IMR-90 (cell line): ENCODE data around the gene OR10H5. TPM values are rescaled to one million over a fixed set of nuclear protein-coding genes. Genes with fewer than 3 reads are reported as not detected.

Experiments
- ATAC-seq: fragments of 200-7000 bp; cut with Tn5 transposase; 2 replicates; pipeline ENCODE4 v1.9.1; 2020; ENCODE audit warnings: low read depth, mild to moderate bottlenecking, moderate library complexity
- BruUV-seq: library from RNA; stranded (reverse); fragments of 400-500 nt; replicated peaks from 2 replicates; lab custom pipeline; 2021; lab: Mats Ljungman, UMichigan
- CTCF ChIA-PET: fragments of 300-600 bp; formaldehyde crosslinking; extraction: SDS; loops from one replicate; lab custom pipeline; 2021; ENCODE audit warnings: antibody characterized with exemption; lab: Yijun Ruan, JAX
- POLR2A ChIA-PET: fragments of 300-600 bp; sonication (Branson Sonifier 250); formaldehyde crosslinking; loops from one replicate; lab custom pipeline; 2022; ENCODE audit warnings: antibody characterized with exemption; ENCODE audit not compliant: unreplicated experiment; lab: Charles Lee
- DNase-seq: peaks from one replicate; pipeline ENCODE4 v3.0.0; 2013
- H2AFZ ChIP-seq: replicated peaks from 2 replicates; pipeline ENCODE3; 2013; ENCODE audit warnings: low read length, mild to moderate bottlenecking; ENCODE audit not compliant: poor library complexity
- H2AK5ac ChIP-seq: 2 replicates; pipeline ENCODE4 v1.6.1; 2013; ENCODE audit warnings: low read depth, low read length, inconsistent platforms
- H2AK9ac ChIP-seq: replicated peaks from 2 replicates; pipeline ENCODE3; 2013; ENCODE audit warnings: mild to moderate bottlenecking, low read depth, low read length, moderate library complexity; ENCODE audit not compliant: poor library complexity
- H2BK120ac ChIP-seq: 2 replicates; pipeline ENCODE4 v1.6.1; 2013; ENCODE audit warnings: low read depth, low read length, inconsistent platforms
- H2BK15ac ChIP-seq: 3 replicates; pipeline ENCODE4 v1.6.1; 2013; ENCODE audit warnings: low read depth, low read length, inconsistent platforms
- H2BK20ac ChIP-seq: 2 replicates; pipeline ENCODE4 v1.6.1; 2013; ENCODE audit warnings: low read depth, mild to moderate bottlenecking, inconsistent platforms, low read length, moderate library complexity
- H2BK5ac ChIP-seq: 2 replicates; pipeline ENCODE4 v1.6.1; 2013; ENCODE audit warnings: mild to moderate bottlenecking, low read depth, low read length, inconsistent platforms; ENCODE audit not compliant: poor library complexity, severe bottlenecking
- H3K14ac ChIP-seq: replicated peaks from 2 replicates; pipeline ENCODE4 v1.6.1; 2013; ENCODE audit warnings: low read depth, low read length, inconsistent platforms
- H3K18ac ChIP-seq: 2 replicates; pipeline ENCODE4 v1.6.1; 2013; ENCODE audit warnings: low read depth, low read length, control low read depth
- H3K23ac ChIP-seq: 2 replicates; pipeline ENCODE4 v1.6.1; 2013; ENCODE audit warnings: low read depth, low read length, inconsistent platforms
- H3K27ac ChIP-seq: 2 replicates; pipeline ENCODE4 v1.5.1; 2013; ENCODE audit warnings: mild to moderate bottlenecking, control low read depth, low read length; ENCODE audit not compliant: insufficient read depth
- H3K27me3 ChIP-seq: 2 replicates; pipeline ENCODE4 v1.6.1; 2013; ENCODE audit warnings: low read length; ENCODE audit not compliant: control insufficient read depth, insufficient read depth
- H3K36me3 ChIP-seq: 2 replicates; pipeline ENCODE4 v1.6.1; 2013; ENCODE audit warnings: low read length, mixed read lengths; ENCODE audit not compliant: control insufficient read depth, insufficient read depth
- H3K4ac ChIP-seq: 2 replicates; pipeline ENCODE4 v1.6.1; 2013; ENCODE audit warnings: low read depth, low read length, inconsistent platforms
- H3K4me1 ChIP-seq: 2 replicates; pipeline ENCODE4 v1.6.1; 2013; ENCODE audit warnings: low read length, mixed read lengths; ENCODE audit not compliant: control insufficient read depth, insufficient read depth
- H3K4me2 ChIP-seq: 2 replicates; pipeline ENCODE4 v1.6.1; 2013; ENCODE audit warnings: low read depth, mild to moderate bottlenecking, control low read depth, low read length, moderate library complexity
- H3K4me3 ChIP-seq: 2 replicates; pipeline ENCODE4 v1.5.1; 2013; ENCODE audit warnings: low read depth, mild to moderate bottlenecking, control low read depth, low read length, moderate library complexity; ENCODE audit not compliant: insufficient read depth
- H3K56ac ChIP-seq: 2 replicates; pipeline ENCODE4 v1.6.1; 2013; ENCODE audit warnings: low read length, inconsistent platforms; ENCODE audit not compliant: insufficient read depth; ENCODE audit errors: extremely low read depth
- H3K79me1 ChIP-seq, 2 experiments: 2 replicates each; pipeline ENCODE4 v1.6.1; 2013; ENCODE audit warnings: low read length in 2 of 2, inconsistent platforms in 1 of 2, low read depth in 1 of 2
- H3K9ac ChIP-seq: 2 replicates; pipeline ENCODE4 v1.6.1; 2013; ENCODE audit warnings: low read depth, low read length, control low read depth
- H3K9me1 ChIP-seq: 2 replicates; pipeline ENCODE4 v1.6.1; 2013; ENCODE audit warnings: low read length, inconsistent platforms; ENCODE audit not compliant: insufficient read depth
- H3K9me3 ChIP-seq: 2 replicates; pipeline ENCODE4 v1.6.1; 2013; ENCODE audit warnings: low read length; ENCODE audit not compliant: control insufficient read depth, insufficient read depth
- H4K20me1 ChIP-seq: 2 replicates; pipeline ENCODE4 v1.6.1; 2013; ENCODE audit warnings: low read length, inconsistent platforms; ENCODE audit not compliant: insufficient read depth
- H4K5ac ChIP-seq: 2 replicates; pipeline ENCODE4 v1.6.1; 2013; ENCODE audit warnings: mild to moderate bottlenecking, low read depth, low read length, control low read depth
- H4K8ac ChIP-seq, 2 experiments: 2 replicates each; pipeline ENCODE4 v1.6.1; 2013; ENCODE audit warnings: low read depth in 2 of 2, low read length in 2 of 2, control low read depth in 1 of 2, inconsistent platforms in 1 of 2
- H4K91ac ChIP-seq: 2 replicates; pipeline ENCODE4 v1.6.1; 2013; ENCODE audit warnings: low read depth, low read length, inconsistent platforms; ENCODE audit not compliant: insufficient read depth
- BHLHE40 ChIP-seq: fragments of 150-350 bp; IDR thresholded peaks from 2 replicates; pipeline ENCODE4 v1.6.1; 2016; ENCODE audit warnings: mild to moderate bottlenecking, low read depth, low read length
- CEBPB ChIP-seq: IDR thresholded peaks from 2 replicates; pipeline ENCODE4 v1.6.1; 2012; ENCODE audit warnings: low read depth, low read length, improper control_type of control experiment
- CHD1 ChIP-seq: IDR thresholded peaks from 2 replicates; pipeline ENCODE4 v1.6.1; 2012; ENCODE audit warnings: low read depth, low read length, improper control_type of control experiment
- CTCF ChIP-seq: conservative IDR thresholded peaks from 2 replicates; pipeline ENCODE4 v1.5.1; 2012; ENCODE audit warnings: mild to moderate bottlenecking, low read depth, low read length, improper control_type of control experiment
- FOS ChIP-seq: fragments of 150-350 bp; IDR thresholded peaks from 2 replicates; pipeline ENCODE4 v1.6.1; 2016; ENCODE audit warnings: low read depth, low read length
- MAFK ChIP-seq: IDR thresholded peaks from 2 replicates; pipeline ENCODE4 v1.6.1; 2012; ENCODE audit warnings: low read depth, low read length, improper control_type of control experiment
- MAZ ChIP-seq: IDR thresholded peaks from 2 replicates; pipeline ENCODE4 v1.6.1; 2012; ENCODE audit warnings: low read depth, mild to moderate bottlenecking, low read length, improper control_type of control experiment, moderate library complexity, borderline replicate concordance
- MXI1 ChIP-seq: IDR thresholded peaks from 2 replicates; pipeline ENCODE4 v1.6.1; 2012; ENCODE audit warnings: low read depth, mild to moderate bottlenecking, low read length, moderate library complexity, borderline replicate concordance
- NFE2L2 ChIP-seq: fragments of 150-350 bp; IDR thresholded peaks from 2 replicates; pipeline ENCODE4 v1.6.1; 2016; ENCODE audit warnings: low read depth, mild to moderate bottlenecking, low read length
- RAD21 ChIP-seq: IDR thresholded peaks from 2 replicates; pipeline ENCODE4 v1.6.1; 2012; ENCODE audit warnings: low read length, improper control_type of control experiment
- RFX5 ChIP-seq: IDR thresholded peaks from 2 replicates; pipeline ENCODE4 v1.8.0; 2012; ENCODE audit warnings: low read depth, mild to moderate bottlenecking, low read length, moderate library complexity
- SMC3 ChIP-seq: fragments of 150-350 bp; IDR thresholded peaks from 2 replicates; pipeline ENCODE4 v1.6.1; 2016; ENCODE audit warnings: low read depth, mild to moderate bottlenecking, antibody characterized with exemption, low read length, moderate library complexity
- USF2 ChIP-seq: fragments of 150-350 bp; IDR thresholded peaks from 2 replicates; pipeline ENCODE4 v1.6.1; 2017; ENCODE audit warnings: mild to moderate bottlenecking, antibody characterized with exemption, low read length, low read depth
- WGBS, 2 experiments: methylation state at CpG; one replicate each; pipeline versions ENCODE4 v1.1.5 to v1.1.7; 2013; ENCODE audit warnings: missing lambda C conversion rate in 2 of 2; ENCODE audit not compliant: insufficient read length in 1 of 2; ENCODE audit errors: extremely low coverage in 2 of 2; 5-methylcytosine and 5-hydroxymethylcytosine counted together
- dilution Hi-C: fragments of 300-500 bp; cut with HindIII; formaldehyde crosslinking; loops from one replicate; pipeline ENCODE4 v1.14.3; 2018; ENCODE audit warnings: low sequenced_read_pairs; ENCODE audit not compliant: unreplicated experiment
- in situ Hi-C: fragments of 300-500 bp; cut with MboI; formaldehyde crosslinking; loops from 3 replicates; pipeline ENCODE4 v1.14.3; 2019; ENCODE audit warnings: low sequenced_read_pairs, inconsistent platforms, mixed read lengths
- intact Hi-C: fragments of 100-400 bp; cut with micrococcal nuclease; formaldehyde crosslinking; loops from 2 replicates; pipeline ENCODE4 v1.10.0; 2022
- polyA plus RNA-seq, 3 experiments: library from polyadenylated mRNA; depleted of rRNA; stranded (reverse); fragments of >200 nt; gene quantifications; 2 replicates each; pipeline ENCODE4 v1.2.3, GENCODE V29; 2012; ENCODE audit warnings: low replicate concordance in 1 of 3
- total RNA-seq: library from RNA; depleted of rRNA; stranded (reverse); fragments of >200 nt; gene quantifications from 2 replicates; pipeline ENCODE4 v1.2.3, GENCODE V29; 2012

Gene OR10H5
- total and polyA plus RNA-seq, 2 of the 4 experiments (the other 2 are of a cell fraction), result not detected

DNA sequence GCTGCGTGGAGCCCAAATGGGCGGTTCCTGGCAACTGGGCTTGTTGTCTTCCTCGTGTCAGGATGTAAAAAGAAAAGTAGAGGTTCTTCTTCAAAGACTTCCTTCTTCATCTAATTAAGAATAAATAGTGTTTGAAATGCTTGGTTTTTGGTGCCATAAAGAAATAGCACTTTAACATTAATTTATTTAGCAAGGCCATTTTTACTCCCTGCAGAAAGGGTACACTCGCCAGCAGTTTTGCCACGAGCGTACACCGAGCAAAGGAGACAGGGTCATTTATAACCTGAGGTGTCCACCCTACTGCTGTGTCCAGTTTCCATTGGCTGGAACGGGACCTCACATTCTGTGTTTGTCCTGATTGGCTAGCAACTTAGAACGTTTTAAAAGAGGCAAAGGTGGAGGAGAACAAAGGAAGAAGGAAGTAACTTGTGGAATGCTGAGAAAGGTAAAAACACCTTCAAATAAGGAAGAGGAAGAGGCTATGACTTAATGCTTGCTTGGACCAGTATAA is 49.8 kb downstream of the OR10H5 start (continued):
- TF ChIP-seq USF2 (no peak), MAZ (no peak), SMC3 (no peak), FOS (no peak), BHLHE40 (no peak), MXI1 (no peak)

- no peak for ATAC-seq
- no peak overlapping the region for H3K56ac ChIP-seq
- dilution Hi-C loops, result no loop called here
- TF ChIP-seq BHLHE40 (no peak), CEBPB (no peak), RFX5 (no peak), CTCF (no peak), USF2 (no peak), CHD1 (no peak), NFE2L2 (no peak), FOS (no peak), MAZ (no peak), RAD21 (no peak), SMC3 (no peak), MXI1 (no peak), MAFK (no peak)
These were observed 50.9 kb downstream of the OR10H5 start for GRCh38 chr19:15838351-15838750.

More at GRCh38 chr19:15838351-15838750, 50.9 kb downstream of the OR10H5 start:
- Histone ChIP-seq H4K8ac (no peak overlapping the region), H2BK20ac (no peak overlapping the region), H3K27ac (no peak overlapping the region), H3K4ac (no peak overlapping the region), H3K4me3 (no peak overlapping the region), H3K4me2 (no peak overlapping the region), H2AFZ (no peak overlapping the region), H4K20me1 (no peaks in the 10 kb centered on the region), H2BK5ac (no peak overlapping the region), H4K5ac (no peak overlapping the region), H3K36me3 (no peaks in the 10 kb centered on the region), H3K18ac (no peak overlapping the region), H3K4me1 (no peaks in the 10 kb centered on the region), H3K9me3 (no peaks in the 10 kb centered on the region), H2AK5ac (no peak overlapping the region), H4K91ac (no peak overlapping the region), H3K79me1 (no peaks in the 10 kb centered on the region), H3K23ac (no peak overlapping the region), H3K14ac (no peak overlapping the region), H2AK9ac (no peak overlapping the region), H3K9me1 (no peaks in the 10 kb centered on the region), H2BK120ac (no peak overlapping the region), H2BK15ac (no peak overlapping the region), H3K27me3 (no peaks in the 10 kb centered on the region), H3K9ac (no peak overlapping the region)
- intact Hi-C loops, result no loop called here
- BruUV-seq, result no TSS peak
- no CpG with 5 or more reads among the region's 3 CpGs for WGBS, 2 experiments
- ChIA-PET POLR2A (no interaction called here), CTCF (no interaction called here)
- no peak for DNase-seq
- in situ Hi-C loops, result loop anchor here (25.0 kb wide), 1 partner anchor 349 kb away; the partner anchor contains the start of genes AP1M1 and FAM32A
